HG02938 (cell line): Measurements from ENCODE around the gene MCF2L2.

ENCODE experiments used
- ATAC-seq: cut with Tn5 transposase; IDR thresholded peaks from one replicate; pipeline ENCODE4 v1.9.1; 2021; ENCODE audit warnings: mild to moderate bottlenecking, moderate library complexity; ENCODE audit not compliant: unreplicated experiment

MCF2L2 gene

DNA sequence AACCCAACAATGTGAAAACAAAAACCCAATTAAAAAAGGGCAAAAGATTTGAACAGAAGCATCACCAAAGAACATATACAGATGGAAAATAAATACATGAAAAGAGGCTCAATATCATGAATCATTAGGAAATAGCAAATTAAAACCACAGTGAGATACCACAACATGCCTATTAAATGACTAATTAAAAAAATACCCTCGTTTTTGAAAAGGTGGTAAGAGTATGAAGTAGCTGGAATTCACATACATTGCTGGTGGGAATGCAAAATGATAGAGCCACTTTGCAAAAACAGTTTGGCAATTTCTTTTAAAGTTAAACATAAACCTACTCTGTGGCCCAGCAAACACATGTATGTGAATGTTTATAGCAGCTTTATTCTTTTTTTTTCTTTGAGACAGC, 99.6 kb downstream of the MCF2L2 start:
- ATAC-seq = no peak

DNA sequence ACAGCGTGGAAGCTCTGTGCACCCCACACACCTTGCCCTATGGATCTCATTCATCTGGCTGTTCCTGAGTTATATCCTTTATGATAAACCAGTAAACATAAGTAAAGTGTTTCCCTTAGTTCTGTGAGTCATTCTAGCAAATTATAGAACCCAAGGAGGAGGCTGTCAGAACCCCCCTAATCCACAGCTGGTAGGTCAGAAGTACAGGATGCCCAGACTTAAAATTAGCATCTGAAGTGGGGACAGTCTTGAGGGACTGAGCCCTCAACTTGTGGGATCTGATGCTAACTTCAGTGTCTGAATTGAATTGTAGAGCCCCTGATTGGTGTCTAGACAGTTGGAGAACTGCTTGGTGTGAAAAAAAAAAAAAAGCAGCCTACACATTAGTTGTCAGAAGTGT, 100.3 kb downstream of the MCF2L2 start:
- ATAC-seq = no peak

GRCh38 chr3:183327343-183327742, 101.1 kb downstream of the MCF2L2 start:
- ATAC-seq = no peak

GRCh38 chr3:183324083-183324482, 104.3 kb downstream of the MCF2L2 start:
- no peak for ATAC-seq

- ATAC-seq = no peak
Measured at GRCh38 chr3:183319371-183319770, 109.0 kb downstream of the MCF2L2 start.

GRCh38 chr3:183318877-183319276, 109.5 kb downstream of the MCF2L2 start:
- ATAC-seq = no peak

DNA sequence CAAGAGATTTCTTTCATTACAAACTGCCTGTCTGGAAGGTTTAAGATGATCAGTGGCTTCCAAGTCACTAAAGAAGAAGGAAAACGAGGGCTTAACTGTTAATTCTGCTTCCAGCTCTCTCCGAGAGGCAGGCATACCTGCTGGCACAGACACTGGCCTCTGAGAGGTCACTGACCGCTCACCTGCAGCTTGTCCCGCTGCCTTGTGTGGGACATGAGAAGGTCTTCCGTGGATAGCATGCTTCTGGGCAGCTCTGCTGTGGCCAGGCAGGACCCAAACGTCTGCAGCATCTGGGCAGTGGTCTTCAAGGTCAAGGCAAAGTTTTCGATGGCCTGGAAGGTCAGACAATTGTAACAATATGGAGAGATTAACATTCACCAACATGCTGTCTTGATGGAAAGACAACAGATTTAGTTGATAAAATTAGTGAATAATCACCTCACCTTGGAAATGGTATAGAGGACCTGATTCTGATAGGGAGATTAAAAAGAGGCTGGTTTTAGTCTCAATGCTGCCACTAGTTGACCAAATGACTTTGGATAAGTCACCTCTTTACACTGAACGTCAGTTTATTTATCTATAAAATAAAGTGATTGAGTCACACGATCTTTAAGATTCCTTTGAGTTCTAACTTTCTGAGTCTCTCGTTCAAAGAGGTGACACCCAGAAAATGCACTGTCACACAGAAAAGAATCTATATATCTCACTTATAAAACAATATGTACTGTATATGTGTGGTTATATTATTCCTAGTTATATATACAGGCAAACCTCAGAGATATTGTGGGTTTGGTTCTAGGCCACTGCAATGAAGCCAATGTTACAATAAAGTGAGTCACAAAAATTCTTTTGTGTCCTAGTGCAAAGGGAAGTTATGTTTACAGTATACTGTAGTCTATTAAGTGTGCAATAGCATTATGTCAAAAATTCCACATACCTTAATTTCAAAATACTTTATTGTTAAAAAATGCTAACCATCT, 110.2 kb downstream of the MCF2L2 start:
- no peak for ATAC-seq

DNA sequence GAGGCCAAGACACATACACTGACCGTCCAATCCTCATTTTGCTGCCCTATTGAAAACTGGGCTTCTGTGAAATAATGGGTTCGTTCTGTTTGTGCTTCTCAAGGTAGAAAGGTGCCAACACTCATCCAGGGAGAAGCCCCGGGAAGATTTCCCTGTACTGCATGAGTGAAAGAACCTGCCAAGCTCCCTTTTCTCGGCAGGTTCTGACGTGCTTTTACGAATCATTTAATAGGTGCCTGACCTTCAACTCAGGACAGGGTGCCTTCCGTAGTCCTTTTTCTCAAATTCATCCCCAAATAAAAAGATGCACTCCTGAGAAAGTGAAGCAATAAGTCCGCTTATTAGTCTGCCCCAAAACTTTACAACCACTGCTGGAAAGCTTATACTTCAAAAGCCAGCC, 111.1 kb downstream of the MCF2L2 start:
- no peak for ATAC-seq

- ATAC-seq = no peak
Measured at GRCh38 chr3:183315739-183316138, 112.7 kb downstream of the MCF2L2 start.

- ATAC-seq = no peak
Measured at GRCh38 chr3:183313764-183314163, 114.7 kb downstream of the MCF2L2 start.

DNA sequence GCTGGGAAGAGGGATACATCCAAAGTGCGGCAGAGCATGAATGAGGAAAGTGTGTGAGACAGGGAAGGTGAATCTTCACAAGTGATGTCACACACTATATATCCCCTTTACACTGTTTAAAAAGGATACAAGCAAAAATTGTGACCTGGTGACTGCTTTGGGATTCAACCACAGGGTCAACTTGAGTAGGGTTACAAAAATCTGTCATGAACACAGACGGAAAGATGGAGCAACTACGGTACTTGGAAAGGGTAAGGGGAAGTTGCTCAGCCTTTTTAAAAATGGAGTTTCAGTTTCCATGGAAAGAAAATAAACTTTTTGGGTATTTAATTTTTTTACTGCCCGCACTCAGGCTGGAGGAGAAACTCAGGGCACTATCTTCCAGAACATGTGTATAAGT, 115.1 kb downstream of the MCF2L2 start:
- no peak for ATAC-seq

DNA sequence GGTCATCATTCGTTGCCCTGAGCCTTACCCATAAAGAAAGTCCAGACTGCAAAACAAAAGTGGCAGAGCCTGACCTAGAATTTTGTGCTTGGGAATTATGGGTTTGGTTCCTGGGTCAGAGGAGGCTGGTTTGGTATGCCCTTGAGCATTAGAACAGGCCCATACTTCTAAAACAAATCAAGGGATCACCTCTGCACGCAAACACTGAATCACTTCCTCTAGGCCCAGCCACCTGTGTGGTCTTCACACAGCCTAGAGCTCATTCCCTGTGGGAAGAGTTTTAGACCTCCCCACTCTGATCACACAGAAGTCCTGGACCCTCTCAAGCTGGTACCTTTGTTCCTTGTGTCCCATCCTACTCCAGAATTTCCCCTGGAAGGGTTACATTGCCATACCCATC, 116.0 kb downstream of the MCF2L2 start:
- no peak for ATAC-seq

GRCh38 chr3:183310936-183311335, 117.5 kb downstream of the MCF2L2 start:
- ATAC-seq = no peak

- ATAC-seq = no peak
Measured at GRCh38 chr3:183309276-183309675, 119.1 kb downstream of the MCF2L2 start.

DNA sequence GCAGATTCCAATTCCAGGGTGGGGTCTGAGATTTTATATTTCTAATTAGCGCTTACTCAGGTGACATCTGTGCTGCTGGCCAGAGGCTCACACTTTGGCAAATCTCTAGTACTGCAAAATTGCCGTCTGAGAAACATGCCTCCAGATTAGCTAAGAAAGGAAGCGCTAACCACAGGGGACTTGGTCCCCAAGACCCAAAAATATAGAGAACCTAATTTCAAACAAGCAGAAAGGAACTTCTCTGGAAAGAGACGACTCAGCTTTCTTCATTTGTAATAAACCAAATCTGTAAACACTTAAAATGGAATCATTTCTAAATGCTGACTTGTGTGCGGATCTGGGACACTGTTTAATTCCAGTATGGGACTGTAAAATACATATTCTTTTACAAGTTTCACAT, 119.7 kb downstream of the MCF2L2 start:
- no peak for ATAC-seq

DNA sequence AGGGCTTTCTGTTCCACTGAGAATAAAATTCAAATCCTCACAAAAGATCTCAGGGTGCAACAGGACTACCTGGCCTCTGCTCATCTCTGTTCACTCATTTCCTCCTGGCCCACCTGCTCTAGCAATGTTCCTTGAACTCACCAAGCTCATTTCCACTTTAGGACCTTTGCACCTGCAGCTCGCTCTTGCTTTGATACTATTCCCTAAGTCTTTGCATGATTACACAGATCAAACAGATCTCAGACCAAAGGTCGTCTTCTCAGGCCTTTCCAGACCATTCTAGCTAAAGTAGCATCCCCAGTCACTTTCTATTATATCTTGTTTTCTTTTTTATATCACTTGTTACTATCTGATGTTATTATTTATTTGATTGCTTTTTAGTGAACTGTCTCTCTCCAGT, 120.7 kb downstream of the MCF2L2 start:
- ATAC-seq = no peak

GRCh38 chr3:183306798-183307671, 121.4 kb downstream of the MCF2L2 start:
- peak; percentile 79 for ATAC-seq

DNA sequence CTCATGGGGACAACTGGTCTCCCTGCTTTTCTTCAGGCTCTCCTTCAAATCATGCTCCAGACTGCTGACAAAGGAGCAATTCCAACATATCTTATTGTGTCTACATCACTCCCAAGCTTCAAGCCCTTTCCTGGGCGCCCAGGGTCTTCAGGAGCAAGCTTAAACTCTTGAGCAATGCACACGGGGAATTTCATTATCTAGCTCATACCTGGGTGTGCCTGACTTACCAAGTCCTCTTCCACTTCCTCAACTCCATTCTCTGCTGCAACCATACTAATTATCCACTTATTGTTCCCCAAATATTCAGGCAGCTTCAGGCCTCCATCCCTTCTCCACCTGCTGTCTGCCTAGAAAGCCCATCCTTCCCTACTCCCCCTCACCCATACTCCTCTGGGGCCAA, 124.7 kb downstream of the MCF2L2 start:
- ATAC-seq = no peak

DNA sequence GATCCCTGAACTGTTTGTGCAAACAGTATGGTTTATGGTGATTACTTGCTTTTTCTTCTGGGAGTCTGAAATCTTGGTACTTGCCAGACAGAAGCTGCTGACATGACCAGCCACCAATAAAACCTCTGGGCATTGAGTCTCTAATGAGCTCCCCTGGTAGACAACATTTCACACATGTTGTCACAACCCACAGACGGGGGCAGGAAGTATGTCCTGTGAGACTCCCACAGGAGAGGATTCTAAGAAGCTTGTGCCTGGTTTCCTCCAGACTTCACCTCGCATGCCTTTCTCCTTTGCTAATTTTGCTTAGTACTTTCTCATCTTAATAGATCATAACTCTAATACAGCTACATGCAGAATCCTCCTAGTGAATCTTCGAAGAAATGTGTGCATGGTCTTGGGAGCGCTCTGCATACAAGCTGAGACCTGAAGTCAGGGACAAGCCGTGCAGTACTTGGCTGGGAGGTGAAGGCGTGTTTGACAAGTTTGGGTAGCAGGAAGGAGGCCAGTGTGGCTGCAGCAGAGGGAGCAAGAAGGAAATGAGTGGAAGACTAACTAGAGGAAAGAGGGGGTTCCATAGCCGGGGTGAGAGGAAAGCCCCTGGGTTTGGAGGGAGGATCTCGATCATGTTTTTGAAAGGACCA, 126.4 kb downstream of the MCF2L2 start:
- ATAC-seq = no peak

DNA sequence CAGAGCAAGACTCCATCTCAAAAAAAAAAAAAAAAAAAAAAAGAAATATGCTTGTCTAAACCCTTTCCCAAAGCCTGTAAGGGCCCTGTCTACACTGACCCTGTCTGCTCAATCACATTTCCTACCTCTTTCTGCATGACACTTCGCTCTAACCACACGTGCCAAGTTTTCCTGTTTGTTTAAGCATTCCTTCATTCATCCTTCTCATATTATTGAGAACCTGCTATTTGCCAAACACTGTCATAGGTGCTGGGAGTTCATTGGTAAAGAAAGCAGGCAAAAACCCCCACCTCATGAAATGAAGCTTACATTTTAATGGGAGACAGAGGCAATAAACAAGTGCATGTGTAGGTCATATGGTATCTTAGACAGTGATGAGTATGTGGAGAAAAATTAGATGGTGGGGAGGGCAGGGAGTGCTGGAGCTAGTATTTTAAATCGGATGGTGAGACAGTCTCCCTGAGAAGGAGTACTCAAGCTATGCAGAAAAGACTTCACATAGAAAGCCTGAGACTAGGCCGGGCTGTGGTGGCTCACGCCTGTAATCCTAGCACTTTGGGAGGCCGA, 127.3 kb downstream of the MCF2L2 start:
- no peak for ATAC-seq

- no peak for ATAC-seq
Measured at GRCh38 chr3:183299976-183300375, 128.4 kb downstream of the MCF2L2 start.
